Upper lobe of right lung (tissue), 1 donor: ENCODE results near the gene ACTR3. TPM values are rescaled to one million over a fixed set of nuclear protein-coding genes. Genes with fewer than 3 reads are reported as not detected.
A peak's percentile ranks its signal among the peaks of the same experiment; 100 is the strongest.
"Not testable (repeated sequence)": the region's sequence is repeated elsewhere in the genome, so short reads cannot be mapped to it uniquely, and the experiment has no call there.

Experiments used
- ATAC-seq: fragments of 200-7000 bp; cut with Tn5 transposase; one replicate; pipeline ENCODE4 v1.9.1; 2020; ENCODE audit warnings: mild to moderate bottlenecking, moderate library complexity
- DNase-seq: peaks from one replicate; pipeline ENCODE4 v3.0.0-alpha.2; 2020
- H3K27ac ChIP-seq: fragments of 200-600 bp; one replicate; pipeline ENCODE4 v1.8.0; 2022
- H3K27me3 ChIP-seq: fragments of 200-600 bp; one replicate; pipeline ENCODE4 v1.8.0; 2022; ENCODE audit warnings: mild to moderate bottlenecking
- H3K36me3 ChIP-seq: fragments of 200-600 bp; one replicate; pipeline ENCODE4 v1.8.0; 2022
- H3K4me1 ChIP-seq: fragments of 200-600 bp; one replicate; pipeline ENCODE4 v1.8.0; 2022
- H3K4me3 ChIP-seq: fragments of 200-600 bp; one replicate; pipeline ENCODE4 v1.8.0; 2022; ENCODE audit warnings: mild to moderate bottlenecking
- H3K9me3 ChIP-seq: fragments of 200-600 bp; one replicate; pipeline ENCODE4 v1.8.0; 2022
- CTCF ChIP-seq: fragments of 200-600 bp; IDR thresholded peaks from one replicate; pipeline ENCODE4 v1.8.0; 2022; ENCODE audit warnings: antibody characterized with exemption
- intact Hi-C: fragments of 100-400 bp; cut with DNase I; formaldehyde crosslinking; loops from one replicate; pipeline ENCODE4 v1.11.0; 2022
- long read RNA-seq: library from polyadenylated mRNA; unstranded; transcript quantifications from one replicate; pipeline ENCODE4 v2.0.0, GENCODE V29; 2021
- total RNA-seq: library from RNA; stranded (reverse); fragmentation: NEBNext Ultra II Directional; extraction: Animal tissue kit (Norgen Biotek cat#: 25700); gene quantifications from one replicate; pipeline ENCODE4 v1.2.1, GENCODE V29; 2021
- donor health status: DM: no; HTN: yes; CAD: no; lungs with severe emphysema.

ACTR3 gene
- 229 TPM for total RNA-seq
- long read RNA-seq, full-length matches to known transcripts = 47 of 72 reads
- long read RNA-seq, partial matches to known transcripts = 19 of 72 reads
- long read RNA-seq, other reads (novel, unspliced or antisense) = 6 of 72 reads

- TF ChIP-seq CTCF = no peak
- intact Hi-C loops = no loop called here
- peak within 1 kb of the TSS; percentile 89 for H3K4me3 ChIP-seq
Observed at GRCh38 chr2:113889471-113890252, at the start of gene ACTR3. Gene ACTR3, plus strand, starts transcription at chr2:113890089. Its CDS starts 191 bp downstream, at chr2:113890280.

GRCh38 chr2:113840518-113840917 lies 49.4 kb upstream of the ACTR3 start:
- intact Hi-C loops = no loop called here

More at GRCh38 chr2:113889471-113890252, at the start of gene ACTR3:
- Histone ChIP-seq H3K4me1 (peaks cover 43% of the 10 kb centered on the region), H3K27me3 (no peaks in the 10 kb centered on the region), H3K27ac (peak within 1 kb of the TSS; percentile 96), H3K36me3 (no peaks in the 10 kb centered on the region), H3K9me3 (no peaks in the 10 kb centered on the region)
- DNase-seq = peak; percentile 99
- peak; percentile 96 for ATAC-seq

GRCh38 chr2:113842919-113843736 lies 46.8 kb upstream of the ACTR3 start:
- no peaks in the 10 kb centered on the region for H3K9me3 ChIP-seq
- no peaks in the 10 kb centered on the region for H3K4me1 ChIP-seq
- intact Hi-C loops = no loop called here
- no peaks in the 10 kb centered on the region for H3K36me3 ChIP-seq
- H3K27me3 ChIP-seq = no peaks in the 10 kb centered on the region
- H3K27ac ChIP-seq = no peak overlapping the region
- no peak overlapping the region for H3K4me3 ChIP-seq
- DNase-seq (no peak), ATAC-seq (no peak)
- no peak for TF ChIP-seq CTCF

More at GRCh38 chr2:113840518-113840917, 49.4 kb upstream of the ACTR3 start:
- Histone ChIP-seq H3K4me3 (no peak overlapping the region), H3K27me3 (no peaks in the 10 kb centered on the region), H3K36me3 (no peaks in the 10 kb centered on the region), H3K4me1 (no peaks in the 10 kb centered on the region), H3K27ac (no peak overlapping the region), H3K9me3 (no peaks in the 10 kb centered on the region)
- no peak for ATAC-seq
- no peak for DNase-seq
- TF ChIP-seq CTCF = no peak

GRCh38 chr2:113843737-113844050 lies 46.2 kb upstream of the ACTR3 start:
- ATAC-seq, intact Hi-C loops, H3K27me3 ChIP-seq, H3K4me3 ChIP-seq, H3K36me3 ChIP-seq, H3K9me3 ChIP-seq, H3K27ac ChIP-seq, DNase-seq, H3K4me1 ChIP-seq: not testable (repeated sequence)

GRCh38 chr2:113845261-113845660 lies 44.6 kb upstream of the ACTR3 start:
- H3K36me3 ChIP-seq = no peaks in the 10 kb centered on the region
- ATAC-seq = no peak
- no peak overlapping the region for H3K4me3 ChIP-seq
- no peak for TF ChIP-seq CTCF
- H3K9me3 ChIP-seq = no peaks in the 10 kb centered on the region
- H3K27ac ChIP-seq = no peak overlapping the region
- intact Hi-C loops = no loop called here
- no peak for DNase-seq
- no peaks in the 10 kb centered on the region for H3K4me1 ChIP-seq
- no peaks in the 10 kb centered on the region for H3K27me3 ChIP-seq

GRCh38 chr2:113845796-113846195 lies 44.1 kb upstream of the ACTR3 start:
- H3K27me3 ChIP-seq, H3K36me3 ChIP-seq, H3K4me1 ChIP-seq, H3K9me3 ChIP-seq, intact Hi-C loops, H3K4me3 ChIP-seq, DNase-seq, H3K27ac ChIP-seq, ATAC-seq: not testable (repeated sequence)
